Neural progenitor cell (in vitro differentiated cells): Measurements from ENCODE around the gene DOCK7.
"Not testable (repeated sequence)": the region's sequence is repeated elsewhere in the genome, so short reads cannot be mapped to it uniquely, and the experiment has no call there.

Experiments
- CTCF ChIP-seq: fragments of 200-600 bp; sonication (generic); IDR thresholded peaks from 2 replicates; pipeline ENCODE4 v1.5.1; 2017; ENCODE audit warnings: antibody characterized with exemption, mild to moderate bottlenecking
- EZH2 ChIP-seq: fragments of 200-600 bp; sonication (generic); IDR thresholded peaks from 2 replicates; pipeline ENCODE4 v1.6.1; 2017; ENCODE audit warnings: antibody characterized with exemption, mild to moderate bottlenecking, moderate library complexity

GRCh38 chr1:62567182-62567581 lies 121.0 kb downstream of the DOCK7 start:
- not testable (repeated sequence) for TF ChIP-seq CTCF, EZH2
